HG03095 (cell line): ENCODE data around the gene ACCS.

ENCODE experiments used
- ATAC-seq: cut with Tn5 transposase; IDR thresholded peaks from one replicate; pipeline ENCODE4 v1.9.1; 2021; ENCODE audit warnings: moderate library complexity; ENCODE audit not compliant: unreplicated experiment

The ACCS gene

GRCh38 chr11:44037658-44037998, 28.4 kb upstream of the ACCS start:
- no peak for ATAC-seq

GRCh38 chr11:44043157-44043556, 22.9 kb upstream of the ACCS start:
- ATAC-seq = no peak

- ATAC-seq = no peak
These were observed 19.9 kb upstream of the ACCS start for GRCh38 chr11:44046182-44046581.

- ATAC-seq = no peak
These were observed 18.8 kb upstream of the ACCS start for GRCh38 chr11:44047298-44047697.

- no peak for ATAC-seq
These were observed 18.1 kb upstream of the ACCS start, which contains the start of gene ACCSL for GRCh38 chr11:44047931-44048431. ACCSL (plus strand) TSS chr11:44047981; CDS start chr11:44048037, 56 bp downstream.

GRCh38 chr11:44049832-44050231, 16.2 kb upstream of the ACCS start:
- no peak for ATAC-seq

GRCh38 chr11:44051171-44051570, 14.9 kb upstream of the ACCS start:
- no peak for ATAC-seq

GRCh38 chr11:44057340-44057739, 8.7 kb upstream of the ACCS start:
- ATAC-seq = no peak

GRCh38 chr11:44058275-44058674, 7.8 kb upstream of the ACCS start:
- no peak for ATAC-seq

- no peak for ATAC-seq
These were observed 859 bp upstream of the ACCS start for GRCh38 chr11:44065161-44065661.

- no peak for ATAC-seq
These were observed 667 bp downstream of the ACCS start for GRCh38 chr11:44066732-44067141.

- no peak for ATAC-seq
These were observed 1.2 kb downstream of the ACCS start for GRCh38 chr11:44067266-44067665.

GRCh38 chr11:44068180-44068579, 2.1 kb downstream of the ACCS start:
- ATAC-seq = no peak

GRCh38 chr11:44071157-44071556, 5.1 kb downstream of the ACCS start:
- ATAC-seq = no peak

GRCh38 chr11:44072757-44073658, 6.9 kb downstream of the ACCS start:
- no peak for ATAC-seq

- ATAC-seq = no peak
These were observed 12.7 kb downstream of the ACCS start for GRCh38 chr11:44078794-44079193.

GRCh38 chr11:44079376-44079775, 13.3 kb downstream of the ACCS start:
- ATAC-seq = no peak

GRCh38 chr11:44080951-44081350, 14.9 kb downstream of the ACCS start:
- no peak for ATAC-seq

GRCh38 chr11:44082645-44083044, 16.6 kb downstream of the ACCS start:
- no peak for ATAC-seq

- no peak for ATAC-seq
These were observed 17.4 kb downstream of the ACCS start for GRCh38 chr11:44083433-44083832.

- ATAC-seq = no peak
These were observed 17.8 kb downstream of the ACCS start for GRCh38 chr11:44083906-44084305.

- ATAC-seq = no peak
These were observed 19.3 kb downstream of the ACCS start for GRCh38 chr11:44085330-44085729.
